Kidney (tissue), 19 donors: Measurements from ENCODE around the gene SPDYE2B. TPM values are rescaled to one million over a fixed set of nuclear protein-coding genes. Genes with fewer than 3 reads are reported as not detected.
"Not testable (repeated sequence)": the region's sequence is repeated elsewhere in the genome, so short reads cannot be mapped to it uniquely, and the experiment has no call there.

ENCODE experiments used
- DNase-seq, 5 donors: peaks; one replicate each; pipeline ENCODE4 v3.0.0-alpha.2; 2013 to 2020
- FAIRE-seq: peaks from 2 replicates; lab custom pipeline; 2012; peaks lifted over from hg19 to GRCh38; lab: Jason Lieb, UNC
- H3K27ac ChIP-seq, 2 donors: one replicate each; pipeline ENCODE4 v1.7.0; 2013; ENCODE audit warnings: low read depth in 2 of 2, low read length in 2 of 2, inconsistent platforms in 1 of 2
- H3K27me3 ChIP-seq: one replicate; pipeline ENCODE4 v1.7.1; 2013; ENCODE audit warnings: low read length, inconsistent platforms; ENCODE audit not compliant: control insufficient read depth, insufficient read depth
- H3K36me3 ChIP-seq, 3 donors: one replicate each; pipeline versions ENCODE4 v1.7.0 to v1.7.1; 2013; ENCODE audit warnings: low read length in 3 of 3, control low read depth in 1 of 3, inconsistent platforms in 1 of 3; ENCODE audit not compliant: insufficient read depth in 3 of 3, control insufficient read depth in 2 of 3
- H3K4me1 ChIP-seq, 3 donors: one replicate each; pipeline versions ENCODE4 v1.7.0 to v1.7.1; 2013; ENCODE audit warnings: low read length in 3 of 3, inconsistent platforms in 1 of 3, low read depth in 1 of 3; ENCODE audit not compliant: control insufficient read depth in 2 of 3, insufficient read depth in 2 of 3
- H3K4me3 ChIP-seq, 3 donors: one replicate each; pipeline versions ENCODE4 v1.7.0 to v1.8.1; 2013; ENCODE audit warnings: low read length in 3 of 3, control low read depth in 1 of 3, inconsistent platforms in 1 of 3
- H3K9ac ChIP-seq, 3 donors: one replicate each; pipeline versions ENCODE4 v1.7.0 to v1.7.1; 2013; ENCODE audit warnings: low read length in 3 of 3, control low read depth in 1 of 3, inconsistent platforms in 1 of 3
- H3K9me3 ChIP-seq, 3 donors: one replicate each; pipeline versions ENCODE4 v1.7.0 to v1.7.1; 2013; ENCODE audit warnings: low read length in 3 of 3, control low read depth in 1 of 3, inconsistent platforms in 1 of 3; ENCODE audit not compliant: control insufficient read depth in 2 of 3, insufficient read depth in 1 of 3
- intact Hi-C: fragments of 100-400 bp; cut with DNase I; formaldehyde crosslinking; loops from one replicate; pipeline ENCODE4 v1.11.1; 2022
- long read RNA-seq, 10 donors: library from polyadenylated mRNA in 1 of 10; unstranded in 1 of 10; transcript quantifications; one replicate each; pipeline ENCODE4 v2.0.0 and lab custom pipeline, GENCODE V29; 2021 to 2026
- polyA plus RNA-seq: library from polyadenylated mRNA; stranded (reverse); fragments of 350-450 nt; fragmentation: Illumina TruSeq; extraction: RNeasy Lipid Tissue Mini Kit (QIAGEN cat#74804); gene quantifications from one replicate; pipeline ENCODE4 v1.2.3, GENCODE V29; 2014; ENCODE audit warnings: low read depth, low replicate concordance; ENCODE audit not compliant: insufficient read depth
- total RNA-seq: library from RNA; stranded (reverse); fragmentation: NEBNext Ultra II Directional; extraction: Animal tissue kit (Norgen Biotek cat#: 25700); gene quantifications from one replicate; pipeline ENCODE4 v1.2.1, GENCODE V29; 2021
- donor health status: control.
- donor health status: control.
- donor health status: DM: yes; HTN: yes; CAD: no.
- donor health status: Normal renal cell carcinoma (clear cell type).

SPDYE2B gene, protein sequence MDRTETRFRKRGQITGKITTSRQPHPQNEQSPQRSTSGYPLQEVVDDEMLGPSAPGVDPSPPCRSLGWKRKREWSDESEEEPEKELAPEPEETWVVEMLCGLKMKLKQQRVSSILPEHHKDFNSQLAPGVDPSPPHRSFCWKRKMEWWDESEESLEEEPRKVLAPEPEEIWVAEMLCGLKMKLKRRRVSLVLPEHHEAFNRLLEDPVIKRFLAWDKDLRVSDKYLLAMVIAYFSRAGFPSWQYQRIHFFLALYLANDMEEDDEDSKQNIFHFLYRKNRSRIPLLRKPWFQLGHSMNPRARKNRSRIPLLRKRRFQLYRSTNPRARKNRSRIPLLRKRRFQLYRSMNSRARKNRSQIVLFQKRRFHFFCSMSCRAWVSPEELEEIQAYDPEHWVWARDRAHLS
- not detected for total RNA-seq
- not detected for polyA plus RNA-seq
- long read RNA-seq, donor 1 = 0 reads
- long read RNA-seq, donor 2 = 0 reads
- long read RNA-seq, donor 3 = 0 reads
- long read RNA-seq, donor 4, partial matches to known transcripts = 5 of 5 reads
- long read RNA-seq, donor 4, other reads (novel, unspliced or antisense) = 0 of 5 reads
- long read RNA-seq, donor 5 = 0 reads
- long read RNA-seq, donor 6 = 0 reads
- long read RNA-seq, donor 7, partial matches to known transcripts = 0 of 27 reads
- long read RNA-seq, donor 7, other reads (novel, unspliced or antisense) = 27 of 27 reads
- long read RNA-seq, donor 8 = 0 reads
- long read RNA-seq, donor 9 = 0 reads
- long read RNA-seq, donor 10 = 0 reads

DNA sequence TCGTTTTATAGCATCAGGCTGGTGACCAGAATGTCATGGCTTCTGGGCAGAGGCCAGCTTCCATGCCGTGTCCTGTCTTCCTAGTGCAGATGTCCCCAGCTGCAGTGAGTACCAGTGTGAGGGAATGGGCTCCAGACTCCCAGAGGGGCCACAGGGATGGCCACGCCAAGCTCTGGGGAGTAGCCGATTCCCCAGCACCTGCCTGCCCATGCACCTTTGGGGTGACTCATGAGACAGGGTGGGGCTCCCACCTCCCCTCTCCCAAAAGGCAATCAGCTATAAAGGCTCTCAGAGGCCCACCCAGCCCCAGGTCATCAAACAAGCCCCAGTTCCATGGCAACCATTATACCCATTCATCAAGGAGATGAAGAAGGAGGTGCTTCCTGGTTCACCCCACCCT, at the start of gene SPDYE2B:
Gene SPDYE2B (plus strand): TSS at position 396 of the 400 bp plus-strand sequence. CDS start 2,030 bp downstream, outside the sequence.
- H3K9ac ChIP-seq, H3K36me3 ChIP-seq, intact Hi-C loops, H3K4me1 ChIP-seq, H3K9me3 ChIP-seq, DNase-seq, FAIRE-seq, H3K4me3 ChIP-seq, H3K27me3 ChIP-seq, H3K27ac ChIP-seq: not testable (repeated sequence)

DNA sequence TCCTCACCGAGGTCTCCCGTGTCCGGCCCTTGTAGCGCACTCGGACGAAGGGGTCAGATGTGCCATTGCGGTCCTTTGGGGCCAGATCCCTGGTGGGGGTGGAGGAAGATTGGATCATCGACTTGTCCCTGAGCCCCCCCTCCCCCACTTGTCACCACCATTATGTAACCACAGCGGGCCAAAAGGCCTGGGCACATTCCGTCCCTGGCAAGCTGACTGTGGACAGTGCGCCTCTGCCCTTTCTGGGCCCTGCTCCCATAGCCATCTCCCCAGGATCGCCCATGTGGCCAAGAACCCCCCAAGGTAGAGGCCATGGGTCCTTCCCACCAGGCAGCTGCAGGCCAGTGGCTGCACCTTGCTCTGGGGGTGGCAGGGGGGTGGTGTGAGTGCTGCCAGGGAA, 47.8 kb upstream of the SPDYE2B start:
- intact Hi-C loops, H3K36me3 ChIP-seq, H3K9ac ChIP-seq, DNase-seq, H3K9me3 ChIP-seq, H3K4me3 ChIP-seq, H3K4me1 ChIP-seq, FAIRE-seq, H3K27ac ChIP-seq, H3K27me3 ChIP-seq: not testable (repeated sequence)

DNA sequence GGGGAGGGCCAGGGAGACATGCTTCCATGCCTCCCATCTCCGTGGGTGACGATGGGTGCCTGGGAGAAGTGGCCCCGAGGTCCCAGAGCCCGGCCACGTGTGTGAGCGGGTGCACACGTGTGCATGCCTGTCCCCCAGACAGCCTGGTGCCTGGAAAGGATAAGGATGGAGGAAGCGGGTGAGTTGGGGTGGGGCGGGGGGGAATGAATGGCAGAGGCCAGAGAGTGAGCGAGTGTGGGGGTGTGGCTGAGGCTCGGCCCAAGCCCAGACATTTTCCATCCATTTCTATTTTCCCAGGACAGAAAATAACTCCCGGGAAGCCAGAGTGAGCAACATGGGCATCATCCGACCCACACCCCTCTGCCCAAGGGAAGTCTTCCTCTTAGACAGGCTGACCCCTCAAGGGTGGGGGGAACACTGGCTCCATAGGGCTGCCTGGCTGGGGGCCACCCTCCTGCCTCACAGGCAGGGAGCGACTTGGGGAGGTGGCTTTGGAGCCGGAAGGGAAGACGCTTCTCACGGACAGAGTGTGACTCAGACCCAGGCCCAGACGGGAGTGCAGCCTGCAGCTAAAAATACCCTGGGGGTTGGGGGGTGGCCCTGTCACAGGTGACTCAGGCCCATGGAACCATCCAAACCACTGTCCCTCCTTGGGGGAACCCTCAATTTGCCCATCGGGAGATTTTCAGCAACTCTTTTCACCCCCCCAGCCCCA, 45.5 kb upstream of the SPDYE2B start:
- H3K4me3 ChIP-seq, H3K9me3 ChIP-seq, DNase-seq, H3K4me1 ChIP-seq, H3K9ac ChIP-seq, FAIRE-seq, H3K27me3 ChIP-seq, H3K27ac ChIP-seq, intact Hi-C loops, H3K36me3 ChIP-seq: not testable (repeated sequence)

DNA sequence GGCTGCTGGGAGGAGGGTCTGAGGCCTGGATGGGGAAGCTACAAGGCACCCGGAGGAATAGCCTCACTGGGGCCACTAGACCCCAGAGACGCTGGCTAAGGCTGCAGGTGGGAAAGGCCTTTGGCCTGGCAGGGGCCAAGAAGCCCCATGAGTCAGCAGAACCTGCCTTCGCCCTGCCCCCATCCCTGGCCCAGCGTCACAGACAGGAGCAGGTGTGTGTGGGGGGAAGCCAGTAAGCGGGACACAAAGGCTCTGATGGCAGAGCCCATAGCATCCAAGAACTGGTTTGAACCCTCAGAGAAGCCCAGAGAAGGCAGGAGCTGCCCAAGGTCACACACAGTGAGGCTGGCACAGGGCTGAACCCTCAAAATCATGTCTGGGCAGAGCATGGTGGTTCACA, 43.3 kb upstream of the SPDYE2B start:
- H3K9me3 ChIP-seq, H3K4me1 ChIP-seq, H3K4me3 ChIP-seq, H3K27me3 ChIP-seq, FAIRE-seq, H3K36me3 ChIP-seq, DNase-seq, H3K27ac ChIP-seq, H3K9ac ChIP-seq, intact Hi-C loops: not testable (repeated sequence)

DNA sequence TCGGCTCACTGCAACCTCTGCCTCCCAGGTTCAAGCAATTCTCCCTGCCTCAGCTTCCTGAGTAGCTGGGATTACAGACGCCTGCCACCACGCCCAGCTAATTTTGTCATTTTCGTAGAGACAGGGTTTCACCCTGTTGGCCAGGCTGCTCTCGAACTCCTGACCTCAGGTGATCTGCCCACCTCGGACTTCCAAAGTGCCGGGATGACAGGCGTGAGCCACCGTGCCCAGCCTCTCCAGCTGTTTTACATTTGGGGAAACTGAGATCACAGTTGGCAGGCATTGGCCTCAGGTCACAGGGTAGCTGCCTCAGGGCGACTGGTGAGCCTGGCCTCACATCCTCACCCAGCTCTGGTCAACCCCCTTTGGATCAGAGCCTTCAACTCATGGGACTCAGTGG, 40.4 kb upstream of the SPDYE2B start:
- FAIRE-seq, DNase-seq, intact Hi-C loops: not testable (repeated sequence)

DNA sequence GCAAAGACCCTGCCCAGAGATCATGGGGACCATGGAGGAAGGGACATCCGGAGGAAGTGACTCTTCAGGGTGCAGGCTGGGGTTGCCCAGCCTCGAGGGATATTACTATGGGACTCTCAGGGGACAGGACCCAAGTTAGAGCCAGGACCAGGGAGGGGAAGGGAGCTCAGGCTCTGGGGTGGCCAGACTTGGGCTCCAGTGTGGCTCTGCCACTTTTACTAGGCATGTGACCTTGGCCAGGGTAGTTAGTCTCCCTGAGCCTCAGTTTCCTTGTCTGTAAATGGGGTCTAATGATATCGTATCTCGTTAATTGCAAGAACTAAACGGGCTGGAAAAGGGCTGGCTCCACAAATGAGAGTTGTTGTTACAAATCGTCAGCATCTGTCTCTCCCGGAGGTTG, 39.7 kb upstream of the SPDYE2B start:
- intact Hi-C loops, H3K27ac ChIP-seq, DNase-seq, H3K9me3 ChIP-seq, H3K36me3 ChIP-seq, H3K27me3 ChIP-seq, FAIRE-seq, H3K4me3 ChIP-seq, H3K9ac ChIP-seq, H3K4me1 ChIP-seq: not testable (repeated sequence)

More for the DNA sequence above, 40.4 kb upstream of the SPDYE2B start:
- not testable (repeated sequence) for H3K4me3 ChIP-seq, H3K36me3 ChIP-seq, H3K27ac ChIP-seq, H3K4me1 ChIP-seq, H3K27me3 ChIP-seq, H3K9ac ChIP-seq, H3K9me3 ChIP-seq

DNA sequence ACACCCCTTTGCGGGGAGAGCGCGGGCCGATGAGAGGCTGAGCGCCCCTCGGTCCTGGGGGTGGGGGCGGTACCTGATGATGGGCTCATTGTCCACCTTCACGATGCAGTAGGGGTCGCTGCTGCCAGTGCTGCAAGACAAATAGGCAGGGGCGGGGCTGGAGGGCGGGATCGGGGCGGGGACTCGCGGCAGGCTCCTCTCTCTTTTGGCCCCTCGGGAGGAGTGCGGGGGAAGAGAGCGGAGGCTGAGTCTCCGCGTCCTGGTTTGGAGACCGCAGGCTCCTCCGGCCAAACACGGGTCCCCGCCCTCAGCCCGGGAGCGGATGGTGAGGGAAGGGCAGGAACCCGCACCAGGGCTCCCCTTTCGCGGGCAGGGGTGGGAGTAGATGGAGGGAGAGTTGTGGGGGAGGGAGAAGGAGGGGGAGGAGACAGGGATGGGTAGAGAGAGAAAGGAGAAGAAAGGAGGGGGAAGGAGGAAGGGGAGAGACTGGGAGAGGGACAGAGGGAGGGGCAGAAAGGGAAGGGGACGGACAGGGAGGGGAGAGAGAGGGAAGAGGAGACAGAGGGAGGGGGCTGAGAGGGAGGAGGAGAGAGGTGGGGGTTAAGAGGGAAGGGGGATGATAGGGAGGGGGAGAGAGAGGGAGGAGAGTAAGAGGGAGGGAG, 39.0 kb upstream of the SPDYE2B start:
- DNase-seq, intact Hi-C loops, H3K27ac ChIP-seq, H3K9me3 ChIP-seq, H3K36me3 ChIP-seq, FAIRE-seq, H3K4me1 ChIP-seq, H3K9ac ChIP-seq, H3K27me3 ChIP-seq, H3K4me3 ChIP-seq: not testable (repeated sequence)
